Nephron progenitor cell (in vitro differentiated cells): ENCODE measurements around the gene PCID2.

Experiments used
- DNase-seq: peaks from one replicate; pipeline ENCODE4 v3.0.0; 2021
- H3K27ac Mint-ChIP-seq: 2 replicates; pipeline ENCODE4 v1.8.0; 2021; ENCODE audit warnings: mild to moderate bottlenecking, moderate library complexity, mixed read lengths
- H3K27me3 Mint-ChIP-seq: 2 replicates; pipeline ENCODE4 v1.8.0; 2021; ENCODE audit warnings: mild to moderate bottlenecking, low read depth, mixed read lengths; ENCODE audit not compliant: poor library complexity
- H3K36me3 Mint-ChIP-seq: 2 replicates; pipeline ENCODE4 v1.8.0; 2021; ENCODE audit warnings: low read depth, mixed read lengths
- H3K4me1 Mint-ChIP-seq: 2 replicates; pipeline ENCODE4 v1.8.0; 2021; ENCODE audit warnings: mixed read lengths
- H3K4me3 Mint-ChIP-seq: 2 replicates; pipeline ENCODE4 v1.8.0; 2021; ENCODE audit warnings: mild to moderate bottlenecking, moderate library complexity, mixed read lengths
- H3K9me3 Mint-ChIP-seq: 2 replicates; pipeline ENCODE4 v1.8.0; 2021; ENCODE audit warnings: mild to moderate bottlenecking, moderate library complexity, mixed read lengths
- TF ChIP-seq, protein P1 (sequence below): fragments of 200-600 bp; sonication (generic); IDR thresholded peaks from 2 replicates; pipeline ENCODE4 v1.5.0; 2021; ENCODE audit warnings: antibody characterized with exemption

PCID2 gene

DNA sequence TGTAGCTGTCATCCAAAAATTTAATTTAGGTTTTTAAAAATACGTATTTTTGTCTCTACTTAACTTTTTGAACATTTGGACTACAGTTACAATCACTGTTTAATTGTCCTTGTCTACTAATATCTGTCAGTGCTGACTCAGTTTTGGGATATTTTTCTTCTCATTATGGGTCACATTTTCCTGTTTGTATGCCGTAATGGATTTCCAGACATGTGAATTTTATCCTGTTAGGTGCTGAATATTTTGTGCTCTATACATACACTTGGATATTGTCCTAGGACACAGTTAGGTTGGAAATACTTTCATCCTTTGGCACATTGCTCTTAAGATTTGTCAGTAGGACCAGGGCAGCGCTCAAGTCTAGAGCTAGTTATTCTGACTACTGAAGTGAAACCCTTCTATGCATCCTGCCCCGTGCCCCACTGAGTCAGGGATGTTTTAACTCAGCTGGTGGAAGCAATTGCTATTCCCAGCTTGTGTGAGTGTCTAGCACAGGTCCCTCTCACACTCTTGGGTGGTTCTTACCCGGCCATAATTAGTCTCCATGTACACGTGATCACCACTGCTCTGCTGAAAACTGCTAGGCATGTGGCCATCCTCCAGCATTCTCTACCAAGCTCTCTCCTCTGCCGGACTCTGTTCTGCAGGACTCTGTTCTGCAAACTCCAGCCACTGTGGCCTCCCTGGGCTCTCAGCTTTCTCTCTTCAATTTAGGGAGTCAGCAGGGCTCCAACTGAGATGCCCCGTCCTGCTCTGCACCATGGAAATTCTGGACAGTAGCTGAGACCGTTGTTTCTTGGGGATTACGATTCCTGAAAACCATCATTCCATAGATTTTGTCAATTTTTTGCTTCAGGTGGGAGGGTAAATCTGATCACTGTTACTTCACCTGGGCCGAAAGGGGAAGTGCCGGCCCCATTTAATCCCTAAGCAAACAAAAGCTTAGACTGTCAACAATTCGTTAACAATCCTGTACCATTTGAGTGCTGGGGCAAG, 38.9 kb downstream of the PCID2 start:
- Mint-ChIP-seq H3K4me3 (no peak overlapping the region), H3K27ac (no peak overlapping the region), H3K27me3 (peaks cover 10% of the 10 kb centered on the region), H3K9me3 (no peaks in the 10 kb centered on the region), H3K36me3 (peaks cover 72% of the 10 kb centered on the region), H3K4me1 (peaks cover 25% of the 10 kb centered on the region)
- DNase-seq = no peak
- TF ChIP-seq, protein P1, sequence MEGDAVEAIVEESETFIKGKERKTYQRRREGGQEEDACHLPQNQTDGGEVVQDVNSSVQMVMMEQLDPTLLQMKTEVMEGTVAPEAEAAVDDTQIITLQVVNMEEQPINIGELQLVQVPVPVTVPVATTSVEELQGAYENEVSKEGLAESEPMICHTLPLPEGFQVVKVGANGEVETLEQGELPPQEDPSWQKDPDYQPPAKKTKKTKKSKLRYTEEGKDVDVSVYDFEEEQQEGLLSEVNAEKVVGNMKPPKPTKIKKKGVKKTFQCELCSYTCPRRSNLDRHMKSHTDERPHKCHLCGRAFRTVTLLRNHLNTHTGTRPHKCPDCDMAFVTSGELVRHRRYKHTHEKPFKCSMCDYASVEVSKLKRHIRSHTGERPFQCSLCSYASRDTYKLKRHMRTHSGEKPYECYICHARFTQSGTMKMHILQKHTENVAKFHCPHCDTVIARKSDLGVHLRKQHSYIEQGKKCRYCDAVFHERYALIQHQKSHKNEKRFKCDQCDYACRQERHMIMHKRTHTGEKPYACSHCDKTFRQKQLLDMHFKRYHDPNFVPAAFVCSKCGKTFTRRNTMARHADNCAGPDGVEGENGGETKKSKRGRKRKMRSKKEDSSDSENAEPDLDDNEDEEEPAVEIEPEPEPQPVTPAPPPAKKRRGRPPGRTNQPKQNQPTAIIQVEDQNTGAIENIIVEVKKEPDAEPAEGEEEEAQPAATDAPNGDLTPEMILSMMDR = no peak

- Mint-ChIP-seq H3K4me3 (no peak overlapping the region), H3K9me3 (no peaks in the 10 kb centered on the region), H3K27me3 (peaks cover 24% of the 10 kb centered on the region), H3K36me3 (peaks cover 68% of the 10 kb centered on the region), H3K27ac (no peak overlapping the region), H3K4me1 (peaks cover 30% of the 10 kb centered on the region)
- DNase-seq = no peak
- TF ChIP-seq, protein P1 = no peak
Observed at GRCh38 chr13:113168211-113168610, 40.3 kb downstream of the PCID2 start.

GRCh38 chr13:113167575-113167974, 40.9 kb downstream of the PCID2 start:
- H3K36me3 Mint-ChIP-seq = peaks cover 62% of the 10 kb centered on the region

DNA sequence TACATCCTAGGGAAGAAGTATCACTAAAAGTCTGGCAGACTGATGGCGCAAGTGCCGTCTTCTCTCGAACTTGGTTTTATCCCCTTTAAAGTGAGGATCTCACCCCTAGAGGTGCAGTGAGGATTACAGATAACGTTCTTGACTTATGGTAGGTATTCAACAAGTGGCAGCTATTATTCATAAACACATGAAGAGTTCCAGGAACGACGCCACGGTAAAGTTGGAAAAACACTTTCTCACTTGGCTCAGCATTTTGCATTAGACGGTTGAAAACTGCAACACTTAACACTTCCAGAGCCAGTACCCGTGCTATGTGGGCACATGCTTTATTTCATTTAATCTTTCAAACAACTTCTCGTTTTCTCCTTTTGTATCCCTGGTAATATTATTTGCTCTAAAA, 41.3 kb downstream of the PCID2 start:
- H3K4me3 Mint-ChIP-seq = no peak overlapping the region
- no peak overlapping the region for H3K27ac Mint-ChIP-seq
- DNase-seq = no peak
- peaks cover 62% of the 10 kb centered on the region for H3K36me3 Mint-ChIP-seq
- H3K9me3 Mint-ChIP-seq = no peaks in the 10 kb centered on the region
- H3K4me1 Mint-ChIP-seq = peaks cover 28% of the 10 kb centered on the region
- TF ChIP-seq, protein P1 = no peak
- H3K27me3 Mint-ChIP-seq = peaks cover 27% of the 10 kb centered on the region

More at GRCh38 chr13:113167575-113167974, 40.9 kb downstream of the PCID2 start:
- peaks cover 27% of the 10 kb centered on the region for H3K27me3 Mint-ChIP-seq
- DNase-seq = no peak
- TF ChIP-seq, protein P1 = no peak
- no peak overlapping the region for H3K4me3 Mint-ChIP-seq
- H3K27ac Mint-ChIP-seq = no peak overlapping the region
- H3K9me3 Mint-ChIP-seq = no peaks in the 10 kb centered on the region
- H3K4me1 Mint-ChIP-seq = peaks cover 32% of the 10 kb centered on the region

DNA sequence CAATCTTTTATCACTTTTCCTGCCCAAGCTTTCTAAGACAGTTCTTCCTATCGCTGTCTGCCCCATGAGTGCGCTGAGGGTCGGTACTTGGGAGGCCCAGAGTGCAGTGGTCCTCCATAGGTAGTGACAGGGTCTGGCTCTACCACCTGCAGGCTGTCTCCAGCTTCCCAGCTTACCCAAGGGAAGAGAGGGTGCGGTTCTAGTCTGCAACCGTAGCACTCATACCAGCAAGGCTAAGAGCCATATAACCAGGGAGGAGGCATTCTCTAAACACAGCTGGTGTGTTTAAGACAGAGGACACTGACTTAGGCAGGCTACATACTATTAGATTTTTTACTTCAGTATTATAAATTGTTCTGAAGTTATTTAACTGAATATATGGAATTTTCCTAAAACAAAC, 41.8 kb downstream of the PCID2 start:
- Mint-ChIP-seq H3K27ac (peak overlapping the region; percentile 57), H3K4me3 (no peak overlapping the region), H3K9me3 (no peaks in the 10 kb centered on the region), H3K27me3 (peaks cover 27% of the 10 kb centered on the region), H3K4me1 (peaks cover 25% of the 10 kb centered on the region), H3K36me3 (peaks cover 62% of the 10 kb centered on the region)
- no peak for DNase-seq
- TF ChIP-seq, protein P1 = no peak
